Occipital lobe (tissue), 2 donors: ENCODE data around the gene ARHGAP4. TPM values are rescaled to one million over a fixed set of nuclear protein-coding genes. Genes with fewer than 3 reads are reported as not detected.

Experiments used
- DNase-seq: peaks from one replicate; lab custom pipeline; 2025; lab: John Stamatoyannopoulos, UW
- total RNA-seq: library from RNA; depleted of rRNA; stranded (reverse); fragments of >200 nt; gene quantifications from one replicate; pipeline ENCODE4 v1.2.3, GENCODE V29; 2014

The ARHGAP4 gene
- total RNA-seq, 1 donor from 2014 or later: 6.6 TPM

GRCh38 chrX:153945956-153946943 is 20.2 kb upstream of the ARHGAP4 start:
- DNase-seq: no peak

DNA sequence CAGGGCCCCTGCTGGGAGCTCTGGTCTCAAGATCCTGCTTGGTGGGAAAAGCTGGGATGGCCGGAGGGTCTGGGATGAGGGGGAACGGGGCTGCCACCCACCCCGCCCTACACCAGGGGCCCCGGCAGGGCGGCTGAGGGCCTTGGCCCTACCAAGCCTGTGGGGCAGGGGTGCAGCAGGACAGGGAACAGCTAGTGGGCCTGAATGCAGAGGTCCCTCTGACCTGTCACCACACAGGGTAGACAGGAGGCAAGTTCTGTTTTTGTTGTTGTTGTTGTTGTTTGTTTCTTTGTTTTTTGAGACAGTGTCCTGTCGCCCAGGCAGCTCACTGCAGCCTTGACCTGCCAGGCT is 18.7 kb upstream of the ARHGAP4 start:
- DNase-seq: no peak

DNA sequence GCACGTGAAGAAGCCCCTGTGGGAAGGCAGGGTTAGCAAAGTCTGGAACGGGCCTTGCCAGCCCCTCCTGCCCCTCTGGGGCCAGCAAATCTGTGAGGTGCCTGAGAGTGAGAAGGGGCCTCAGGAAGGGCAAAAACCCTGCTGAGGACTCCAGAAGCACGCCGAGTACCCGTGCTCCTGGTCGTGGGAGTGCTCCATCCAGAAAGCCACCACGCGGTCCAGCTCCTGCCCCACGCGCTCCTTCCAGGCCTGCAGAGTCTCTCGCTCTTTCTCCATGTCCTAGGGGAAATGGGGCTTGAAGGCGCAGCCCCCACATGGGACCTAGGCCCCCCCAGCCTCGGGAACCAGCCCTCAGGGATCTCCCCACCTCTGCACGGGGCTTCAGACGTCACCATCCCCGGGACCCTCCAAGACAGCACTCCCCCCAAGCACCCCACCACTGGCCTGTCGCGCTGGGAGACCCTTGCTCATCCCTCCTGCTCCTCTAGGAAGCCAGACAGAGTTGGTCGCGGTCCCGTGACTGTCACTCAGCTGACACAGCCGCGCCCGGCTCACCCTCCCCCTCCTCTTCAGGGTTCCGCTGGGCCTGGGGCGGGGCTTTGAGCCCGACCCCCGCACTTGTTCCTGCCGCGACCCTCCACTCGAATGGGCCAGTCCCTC is 18.2 kb upstream of the ARHGAP4 start, which contains the start of gene RENBP:
RENBP (minus strand) TSS at position 504 of the 660 bp plus-strand sequence; CDS start at position 471, 33 bp downstream.
- DNase-seq: no peak

DNA sequence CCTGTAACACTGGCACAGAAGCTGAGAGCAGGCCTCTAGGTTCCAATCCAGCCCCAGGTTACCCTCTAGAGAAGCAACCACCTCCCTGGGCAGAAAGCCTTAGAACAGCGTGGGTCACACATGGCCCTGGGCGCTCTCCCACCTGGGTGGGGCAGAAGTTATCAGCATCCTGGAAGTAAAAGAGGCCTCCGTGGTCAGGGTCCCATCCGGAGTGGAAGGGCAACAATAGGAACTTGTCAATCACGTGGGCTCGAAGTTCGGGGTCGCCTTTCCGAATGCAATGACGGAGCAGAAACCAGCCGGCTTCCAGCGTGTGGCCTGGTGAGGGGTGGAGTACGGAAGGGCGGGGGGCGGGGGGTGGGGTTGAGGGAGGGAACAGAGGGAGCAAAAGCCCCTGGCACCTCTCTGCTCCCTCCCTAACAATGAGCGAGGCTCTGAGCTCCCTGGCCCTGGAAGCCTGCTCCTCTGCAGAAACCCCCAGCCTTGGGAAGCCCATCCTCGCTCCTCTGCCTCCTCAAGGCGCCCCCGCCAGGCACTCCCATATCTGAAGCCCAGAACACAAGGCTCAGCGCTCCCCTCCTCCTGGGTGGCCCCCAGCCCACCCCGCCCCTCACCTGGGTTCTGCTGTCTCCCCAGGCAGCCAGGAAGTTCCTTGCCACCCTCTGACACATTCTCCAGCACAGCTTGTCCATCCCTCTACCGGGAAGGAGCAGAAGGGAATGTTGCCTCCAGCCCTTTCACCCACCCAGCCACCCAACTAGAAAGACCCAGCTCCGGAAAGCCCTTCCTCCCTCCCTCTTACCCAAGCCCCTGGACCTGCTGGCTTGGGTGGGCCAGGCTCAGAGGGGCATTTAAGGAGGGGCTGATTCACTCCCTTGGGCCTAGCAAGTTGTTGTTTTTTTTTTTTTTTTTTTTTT is 15.5 kb upstream of the ARHGAP4 start:
- DNase-seq: no peak

GRCh38 chrX:153939573-153939972 is 13.5 kb upstream of the ARHGAP4 start:
- no peak for DNase-seq

DNA sequence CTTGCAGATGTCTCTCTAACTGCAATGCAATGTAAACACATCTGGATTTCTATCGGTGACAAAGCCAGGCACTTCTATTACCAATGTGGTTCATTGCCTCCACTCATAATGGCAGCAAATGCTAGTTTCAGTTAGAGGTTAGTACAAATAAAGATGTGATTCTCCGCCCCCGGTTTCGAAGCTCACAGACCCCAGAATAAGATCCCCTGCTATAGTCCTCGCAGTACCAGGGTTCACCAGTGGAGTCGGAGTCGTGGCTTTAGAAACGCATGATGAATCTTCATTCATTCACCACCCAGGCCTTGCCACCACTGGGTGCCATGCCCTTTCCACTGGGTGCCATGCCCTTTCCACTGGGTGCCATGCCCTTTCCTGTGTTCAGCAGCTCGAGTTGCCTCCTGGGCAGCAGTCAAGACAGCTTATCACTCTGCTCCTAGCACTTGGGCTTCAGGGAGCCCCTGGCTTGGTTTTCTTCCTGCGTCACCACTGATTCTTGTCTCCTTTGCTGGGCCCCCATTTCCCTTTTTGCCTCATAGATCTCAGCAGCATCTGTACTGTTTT is 12.2 kb upstream of the ARHGAP4 start:
- no peak for DNase-seq

- DNase-seq: no peak
Observed at GRCh38 chrX:153937056-153937455, 11.0 kb upstream of the ARHGAP4 start.

DNA sequence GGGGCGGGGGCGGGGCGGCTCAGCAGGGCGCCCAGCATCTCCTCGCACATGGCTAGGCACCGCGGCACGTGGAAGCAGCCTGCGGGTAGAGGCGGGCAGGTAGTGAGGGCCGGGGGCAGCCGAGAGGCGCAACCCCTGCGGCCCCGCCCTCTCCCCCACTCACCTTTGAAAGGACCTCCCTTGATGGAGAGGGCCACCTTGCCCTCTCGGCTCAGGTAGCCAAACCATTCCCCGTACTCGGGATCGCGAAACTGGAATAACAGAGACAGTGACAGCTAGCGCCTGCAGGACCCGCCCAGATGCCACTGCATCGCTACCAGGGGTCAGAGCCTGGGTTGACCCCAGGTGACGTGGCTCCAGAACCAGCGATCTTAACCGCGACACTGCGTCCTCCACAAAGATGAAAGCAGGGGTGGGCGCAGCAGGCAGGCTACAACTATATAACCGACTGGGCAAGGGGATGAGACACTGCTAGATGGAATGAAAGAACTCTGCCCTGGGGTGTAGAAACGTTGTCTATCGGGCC is 9.3 kb upstream of the ARHGAP4 start:
- no peak for DNase-seq

DNA sequence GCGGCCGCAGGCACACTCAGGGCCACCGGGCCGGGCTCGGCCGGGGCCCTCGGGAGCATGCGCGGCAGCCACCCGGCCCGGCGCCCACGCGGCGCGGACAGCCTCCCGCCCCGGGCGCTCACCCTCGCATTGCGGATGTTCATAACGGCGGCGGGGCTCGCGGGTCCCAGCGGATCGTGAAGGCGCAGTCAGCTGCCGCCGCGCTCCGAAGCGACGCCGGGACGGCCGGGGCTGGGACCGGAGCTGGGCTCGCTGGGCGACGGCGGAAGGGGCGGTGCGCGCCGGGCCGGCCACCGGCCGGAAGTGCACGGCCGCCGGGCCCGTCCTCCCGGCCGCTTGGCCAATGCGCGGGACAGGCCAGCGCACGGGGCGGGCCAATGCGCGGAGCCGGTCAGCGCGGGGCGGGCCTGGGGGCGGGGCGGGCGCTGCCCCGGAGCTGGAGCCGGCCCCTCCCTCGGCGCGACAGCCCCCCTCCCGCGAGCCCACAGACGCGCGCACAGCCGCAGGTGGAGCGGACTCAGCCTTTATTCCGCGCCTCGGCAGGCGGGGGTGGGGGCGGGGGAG is 8.8 kb upstream of the ARHGAP4 start, which contains the start of gene NAA10:
NAA10 (minus strand) TSS at position 276 of the 564 bp plus-strand sequence; CDS start at position 143, 133 bp downstream.
- DNase-seq: peak; percentile 61

DNA sequence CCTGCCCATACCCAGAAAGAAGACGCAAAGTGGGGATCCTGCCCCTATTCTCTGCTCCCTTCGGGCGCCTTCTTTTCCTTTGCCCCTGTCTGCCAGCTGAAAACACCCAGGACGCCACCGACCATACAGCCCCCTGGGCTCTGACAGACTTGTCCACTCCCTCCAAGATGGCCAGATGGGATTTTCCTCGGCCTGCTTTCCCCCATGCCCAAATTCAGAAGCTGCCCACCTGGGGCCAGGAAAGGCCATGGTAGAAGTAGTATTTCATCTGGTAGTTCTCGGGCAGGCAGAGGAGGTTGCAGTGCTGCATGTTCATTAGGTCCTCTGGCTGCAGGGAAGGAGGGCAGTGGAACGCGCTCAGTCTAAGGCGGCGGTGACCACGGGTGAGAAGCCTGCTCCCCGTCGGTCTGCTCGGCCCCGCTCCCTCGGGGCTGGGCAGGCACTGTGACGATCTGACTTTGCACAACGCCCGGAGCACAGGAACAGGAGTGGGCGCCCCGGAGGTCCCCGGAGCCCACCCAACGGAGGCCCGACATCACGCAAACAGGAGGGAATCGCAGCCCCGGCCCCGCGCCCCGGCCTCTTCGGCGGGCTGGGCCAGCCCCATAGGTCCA is 8.2 kb upstream of the ARHGAP4 start:
- no peak for DNase-seq

DNA sequence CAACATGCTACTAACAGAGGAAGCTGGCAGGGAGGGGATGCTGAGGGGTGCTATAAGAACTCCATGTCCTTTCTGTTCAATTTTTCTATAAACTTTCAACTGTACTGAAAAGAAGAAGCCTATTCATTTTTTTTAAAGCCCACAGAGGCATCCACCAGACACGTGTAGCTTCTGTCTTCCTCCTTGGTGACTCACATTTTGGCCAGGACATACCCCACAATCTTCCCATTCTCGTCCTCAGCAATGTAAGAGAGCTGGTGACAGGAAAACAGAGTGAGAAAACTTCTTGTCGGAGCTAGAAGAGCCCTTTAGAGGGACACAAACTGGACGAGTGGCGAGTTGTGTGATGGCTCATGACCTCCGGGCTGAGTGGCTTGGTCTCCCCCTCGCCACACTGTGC is 7.7 kb upstream of the ARHGAP4 start:
- no peak for DNase-seq

GRCh38 chrX:153932220-153932915 is 6.3 kb upstream of the ARHGAP4 start:
- no peak for DNase-seq

- DNase-seq: no peak
Observed at GRCh38 chrX:153931748-153932147, 5.7 kb upstream of the ARHGAP4 start.

DNA sequence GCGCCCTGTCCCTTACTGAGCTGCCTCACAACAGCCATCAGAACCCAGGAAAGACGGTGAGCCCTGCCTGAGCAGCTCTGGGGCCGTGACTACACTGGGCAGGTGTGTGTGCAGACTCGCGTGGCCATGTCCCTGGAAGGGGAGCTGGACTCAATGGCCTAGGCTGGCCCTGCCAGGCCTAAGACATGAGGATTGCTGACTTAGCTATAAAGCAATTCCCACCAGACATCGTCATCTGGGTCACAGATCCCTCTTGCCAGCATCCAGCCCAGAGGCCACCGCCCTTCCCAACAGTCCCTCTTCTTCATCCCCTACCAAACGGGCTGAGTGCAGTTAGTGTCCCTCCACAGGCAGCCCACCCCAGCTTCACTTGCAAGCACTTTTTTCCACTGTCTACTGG is 5.1 kb upstream of the ARHGAP4 start:
- no peak for DNase-seq

GRCh38 chrX:153930011-153930910 is 4.2 kb upstream of the ARHGAP4 start:
- DNase-seq: no peak

DNA sequence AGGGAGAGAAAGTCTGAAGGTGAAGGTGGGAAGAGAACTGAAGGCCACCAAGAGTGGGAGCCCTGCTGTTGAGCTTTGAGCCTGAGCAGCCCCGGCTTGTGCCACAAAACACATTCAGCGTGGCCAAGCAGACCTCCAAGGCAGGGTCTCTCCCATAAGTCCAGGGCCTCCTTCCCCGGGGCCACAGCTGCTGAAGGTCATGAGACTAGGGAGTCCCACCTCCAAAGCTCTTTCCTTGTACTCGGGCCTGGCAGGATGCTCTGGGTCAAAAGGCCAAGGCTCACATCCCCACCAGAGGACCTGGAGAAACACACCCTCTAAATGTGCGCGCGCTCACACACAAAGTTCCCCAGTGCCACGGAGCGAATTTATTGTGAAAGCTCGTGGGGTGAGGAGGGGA is 3.5 kb upstream of the ARHGAP4 start:
- DNase-seq: no peak

- DNase-seq: no peak
Observed at GRCh38 chrX:153928846-153929245, 2.8 kb upstream of the ARHGAP4 start.
